ENCODE data around the gene NPPB.

Gene NPPB

DNA sequence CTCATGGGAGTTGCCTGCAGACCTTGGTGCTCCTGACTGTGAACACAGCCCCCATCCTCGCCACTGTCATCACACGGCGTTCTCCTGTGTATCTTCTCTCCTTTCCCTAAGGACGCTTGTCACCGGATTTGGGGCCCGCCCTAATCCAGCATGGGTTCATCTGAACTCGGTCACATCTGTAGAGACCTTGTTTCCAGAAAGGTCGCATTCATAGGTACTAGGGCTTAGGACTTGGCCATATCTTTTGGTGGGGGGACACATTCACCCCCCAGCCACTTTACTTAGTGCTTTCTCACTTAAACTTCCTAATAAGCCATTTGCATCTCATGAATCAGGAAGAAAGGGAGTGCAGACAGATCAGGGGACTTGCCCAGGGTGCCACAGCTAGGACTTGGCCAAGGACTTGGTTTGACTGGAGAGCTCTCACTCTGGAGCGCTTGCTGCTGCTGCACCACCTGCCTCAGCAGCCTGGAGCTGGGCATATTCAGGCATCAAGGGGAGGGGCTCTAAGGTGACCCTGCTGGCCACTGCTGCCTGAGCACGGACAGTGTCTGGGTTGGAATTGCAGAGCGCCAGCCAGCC, 20.9 kb downstream of the NPPB start:
- no peaks in the 10 kb centered on the region for H3K9me2 ChIP-seq (replicated peaks; ENCODE audit: insufficient read depth, low read length)
- H2AFZ ChIP-seq (ENCODE audit: low read depth, low read length, severe bottlenecking): no peak overlapping the region
- no peaks in the 10 kb centered on the region for H3K9me3 ChIP-seq (ENCODE audit: insufficient read depth, low read length)
- H3K36me3 ChIP-seq (ENCODE audit: low read length): peaks cover 3% of the 10 kb centered on the region; the same call in 1 of the 2 replicates
- no peaks in the 10 kb centered on the region for H3F3A ChIP-seq (ENCODE audit: insufficient read depth)
- no peak overlapping the region for H3K27ac ChIP-seq (ENCODE audit: low read depth, low read length)
- no peak overlapping the region for H3K4me2 ChIP-seq (ENCODE audit: low read depth, low read length, poor library complexity, severe bottlenecking)
- TF ChIP-seq, protein P1, sequence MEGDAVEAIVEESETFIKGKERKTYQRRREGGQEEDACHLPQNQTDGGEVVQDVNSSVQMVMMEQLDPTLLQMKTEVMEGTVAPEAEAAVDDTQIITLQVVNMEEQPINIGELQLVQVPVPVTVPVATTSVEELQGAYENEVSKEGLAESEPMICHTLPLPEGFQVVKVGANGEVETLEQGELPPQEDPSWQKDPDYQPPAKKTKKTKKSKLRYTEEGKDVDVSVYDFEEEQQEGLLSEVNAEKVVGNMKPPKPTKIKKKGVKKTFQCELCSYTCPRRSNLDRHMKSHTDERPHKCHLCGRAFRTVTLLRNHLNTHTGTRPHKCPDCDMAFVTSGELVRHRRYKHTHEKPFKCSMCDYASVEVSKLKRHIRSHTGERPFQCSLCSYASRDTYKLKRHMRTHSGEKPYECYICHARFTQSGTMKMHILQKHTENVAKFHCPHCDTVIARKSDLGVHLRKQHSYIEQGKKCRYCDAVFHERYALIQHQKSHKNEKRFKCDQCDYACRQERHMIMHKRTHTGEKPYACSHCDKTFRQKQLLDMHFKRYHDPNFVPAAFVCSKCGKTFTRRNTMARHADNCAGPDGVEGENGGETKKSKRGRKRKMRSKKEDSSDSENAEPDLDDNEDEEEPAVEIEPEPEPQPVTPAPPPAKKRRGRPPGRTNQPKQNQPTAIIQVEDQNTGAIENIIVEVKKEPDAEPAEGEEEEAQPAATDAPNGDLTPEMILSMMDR (IDR thresholded peaks at IDR 0.05; ENCODE audit: insufficient read depth, low read length, poor library complexity, severe bottlenecking): no peak
- TF ChIP-seq EZH2phosphoT487 (conservative IDR thresholded peaks at IDR 0.05; ENCODE audit: low read length): no peak
- no peaks in the 10 kb centered on the region for H3K27me3 ChIP-seq (ENCODE audit: low read length)
- no peak overlapping the region for H3K9ac ChIP-seq (ENCODE audit: low read length)
- H3K79me2 ChIP-seq (ENCODE audit: insufficient read depth, low read length): no peaks in the 10 kb centered on the region
- H4K20me1 ChIP-seq (ENCODE audit: low read depth, low read length): no peaks in the 10 kb centered on the region
- H3K4me3 ChIP-seq (ENCODE audit: insufficient read depth, low read length, poor library complexity, severe bottlenecking): no peak overlapping the region

DNA sequence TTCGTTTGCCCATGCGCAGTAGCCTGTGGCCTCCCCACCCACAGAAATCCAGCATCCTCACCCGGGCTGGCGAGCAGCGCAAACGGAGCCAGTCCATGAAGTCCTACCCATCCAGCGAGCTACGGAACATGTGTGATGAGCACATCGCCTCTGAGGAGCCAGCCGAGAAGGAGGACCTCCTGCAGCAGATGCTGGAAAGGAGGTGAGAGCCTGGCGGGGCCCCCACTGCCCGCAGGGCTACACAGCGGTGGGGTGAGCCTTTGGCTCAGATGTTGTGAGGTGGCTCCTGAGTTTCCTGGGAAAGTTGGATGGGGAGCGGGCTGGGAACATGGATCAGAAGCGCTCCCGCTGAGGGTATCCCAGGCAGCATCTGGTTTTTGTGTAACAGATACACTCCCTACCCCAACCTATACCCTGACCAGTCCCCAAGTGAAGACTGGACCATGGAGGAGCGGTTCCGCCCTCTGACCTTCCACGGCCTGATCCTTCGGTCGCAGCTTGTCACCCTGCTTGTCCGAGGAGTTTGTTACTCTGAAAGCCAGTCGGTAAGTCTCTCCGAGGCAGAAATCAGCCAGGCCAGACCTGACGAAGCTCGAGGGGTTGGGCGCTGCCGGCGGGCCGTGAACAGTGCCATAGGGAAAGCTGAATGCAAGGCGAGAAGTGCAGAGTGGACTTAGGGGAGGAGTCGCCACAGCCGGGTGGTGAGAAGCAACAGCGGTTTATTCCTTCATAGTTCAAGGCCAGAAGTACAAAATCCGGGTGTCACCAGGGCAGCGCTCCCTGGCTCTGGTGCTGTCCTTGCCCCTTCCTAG, 21.6 kb downstream of the NPPB start:
- Histone ChIP-seq H3F3A (ENCODE audit: insufficient read depth) (no peaks in the 10 kb centered on the region), H4K20me1 (ENCODE audit: low read depth, low read length) (no peaks in the 10 kb centered on the region), H3K9me3 (ENCODE audit: insufficient read depth, low read length) (no peaks in the 10 kb centered on the region), H3K4me3 (ENCODE audit: insufficient read depth, low read length, poor library complexity, severe bottlenecking) (no peak overlapping the region), H3K27me3 (ENCODE audit: low read length) (no peaks in the 10 kb centered on the region), H2AFZ (ENCODE audit: low read depth, low read length, severe bottlenecking) (no peak overlapping the region), H3K9ac (ENCODE audit: low read length) (no peak overlapping the region), H3K36me3 (ENCODE audit: low read length) (peaks cover 3% of the 10 kb centered on the region; the same call in 1 of the 2 replicates), H3K9me2 (replicated peaks; ENCODE audit: insufficient read depth, low read length) (no peaks in the 10 kb centered on the region), H3K27ac (ENCODE audit: low read depth, low read length) (no peak overlapping the region), H3K79me2 (ENCODE audit: insufficient read depth, low read length) (no peaks in the 10 kb centered on the region), H3K4me2 (ENCODE audit: low read depth, low read length, poor library complexity, severe bottlenecking) (no peak overlapping the region)
- TF ChIP-seq, protein P1 (IDR thresholded peaks at IDR 0.05; ENCODE audit: insufficient read depth, low read length, poor library complexity, severe bottlenecking): no peak
- TF ChIP-seq EZH2phosphoT487 (conservative IDR thresholded peaks at IDR 0.05; ENCODE audit: low read length): no peak

DNA sequence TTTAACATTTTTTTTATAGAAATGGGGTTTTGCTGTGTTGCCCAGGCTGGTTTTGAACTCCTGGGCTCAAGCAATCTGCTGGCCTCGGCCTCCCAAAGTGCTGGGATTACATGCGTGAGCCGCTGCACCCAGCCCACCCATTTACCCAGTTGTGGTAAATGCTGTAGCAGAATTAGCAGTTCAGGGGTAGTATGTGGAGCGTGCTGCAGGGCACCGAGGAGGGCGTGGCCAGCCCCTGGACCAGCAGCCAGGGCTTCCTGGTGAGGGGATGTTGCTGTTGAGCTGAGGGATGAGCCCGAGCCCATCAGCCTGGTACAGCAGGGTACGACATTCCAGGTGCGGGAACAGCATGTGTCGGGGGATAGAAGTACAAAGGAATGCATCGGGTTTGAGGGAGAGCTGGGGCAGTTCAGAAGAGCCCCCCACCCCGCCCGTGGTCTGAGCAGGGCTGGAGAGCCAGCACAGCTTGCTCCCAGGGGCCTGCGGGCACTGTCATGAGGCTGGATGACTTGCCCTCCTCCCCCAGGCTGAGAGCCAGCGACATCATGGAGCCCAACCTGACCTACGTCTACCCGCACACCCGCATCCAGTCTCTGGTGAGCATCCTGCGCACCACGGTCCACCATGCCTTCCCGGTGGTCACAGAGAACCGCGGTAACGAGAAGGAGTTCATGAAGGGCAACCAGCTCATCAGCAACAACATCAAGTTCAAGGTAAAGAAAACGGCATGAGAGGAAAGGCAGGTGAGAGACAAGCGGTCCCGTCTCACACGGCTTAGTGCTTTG, 23.1 kb downstream of the NPPB start:
- Histone ChIP-seq H3K4me2 (ENCODE audit: low read depth, low read length, poor library complexity, severe bottlenecking) (no peak overlapping the region), H3K9me3 (ENCODE audit: insufficient read depth, low read length) (no peaks in the 10 kb centered on the region), H4K20me1 (ENCODE audit: low read depth, low read length) (no peaks in the 10 kb centered on the region), H3K9ac (ENCODE audit: low read length) (no peak overlapping the region), H3K79me2 (ENCODE audit: insufficient read depth, low read length) (no peaks in the 10 kb centered on the region), H3K4me3 (ENCODE audit: insufficient read depth, low read length, poor library complexity, severe bottlenecking) (no peak overlapping the region), H3F3A (ENCODE audit: insufficient read depth) (no peaks in the 10 kb centered on the region), H3K27ac (ENCODE audit: low read depth, low read length) (no peak overlapping the region), H3K27me3 (ENCODE audit: low read length) (no peaks in the 10 kb centered on the region), H3K9me2 (replicated peaks; ENCODE audit: insufficient read depth, low read length) (no peaks in the 10 kb centered on the region), H2AFZ (ENCODE audit: low read depth, low read length, severe bottlenecking) (no peak overlapping the region), H3K36me3 (ENCODE audit: low read length) (no peaks in the 10 kb centered on the region; the same call in 1 of the 2 replicates)
- no peak for TF ChIP-seq EZH2phosphoT487 (conservative IDR thresholded peaks at IDR 0.05; ENCODE audit: low read length)
